Activated T-cell treated with anti-CD3 and anti-CD28 coated beads for 1 hour (primary cell): ENCODE data around the gene GNGT2.
"Not testable (repeated sequence)": the region's sequence is repeated elsewhere in the genome, so short reads cannot be mapped to it uniquely, and the experiment has no call there.

Source experiments
- DNase-seq: peaks from one replicate; pipeline ENCODE4 v3.0.0-alpha.2; 2020; ENCODE audit warnings: low read depth

Gene GNGT2

DNA sequence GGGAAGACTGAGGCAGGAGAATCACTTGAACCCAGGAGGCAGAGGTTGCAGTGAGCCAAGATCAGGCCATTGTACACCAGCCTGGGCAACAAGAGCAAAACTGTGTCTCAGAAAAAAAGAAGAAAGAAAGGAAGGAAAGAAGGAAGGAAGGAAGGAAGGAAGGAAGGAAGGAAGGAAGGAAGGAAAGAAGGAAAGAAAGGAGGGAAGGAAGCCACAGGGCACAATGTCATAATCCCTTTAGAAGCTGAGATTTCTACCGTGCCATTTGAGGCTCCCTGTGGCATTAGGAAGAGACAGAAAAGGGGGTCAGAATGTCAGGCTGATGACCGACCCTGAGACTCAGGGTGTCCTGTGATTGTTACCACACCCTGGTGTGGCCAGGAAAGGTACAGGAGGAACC lies 6.6 kb downstream of the GNGT2 start:
- no peak for DNase-seq

DNA sequence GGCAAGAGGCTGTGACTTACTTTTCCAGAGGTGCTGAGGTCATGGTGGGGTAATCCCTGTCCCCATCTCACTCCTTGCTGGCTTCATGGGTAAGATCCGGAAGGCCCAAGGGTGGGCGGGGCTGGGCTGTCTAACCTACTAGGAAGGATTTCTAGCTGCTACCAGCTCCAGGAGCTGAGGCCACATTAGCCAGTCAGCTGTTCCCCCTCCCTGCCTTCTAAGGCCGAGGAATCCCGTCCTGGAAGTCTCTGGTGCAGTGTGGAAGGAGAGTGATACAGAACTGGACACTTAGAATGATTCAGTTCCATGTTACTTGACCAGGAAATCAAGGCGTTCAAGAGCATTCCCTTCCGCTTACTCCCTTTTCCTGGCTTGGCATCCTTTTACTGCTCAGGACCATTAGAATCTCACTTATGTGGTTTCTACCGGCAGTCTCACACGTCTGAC lies 8.9 kb downstream of the GNGT2 start:
- DNase-seq = no peak

DNA sequence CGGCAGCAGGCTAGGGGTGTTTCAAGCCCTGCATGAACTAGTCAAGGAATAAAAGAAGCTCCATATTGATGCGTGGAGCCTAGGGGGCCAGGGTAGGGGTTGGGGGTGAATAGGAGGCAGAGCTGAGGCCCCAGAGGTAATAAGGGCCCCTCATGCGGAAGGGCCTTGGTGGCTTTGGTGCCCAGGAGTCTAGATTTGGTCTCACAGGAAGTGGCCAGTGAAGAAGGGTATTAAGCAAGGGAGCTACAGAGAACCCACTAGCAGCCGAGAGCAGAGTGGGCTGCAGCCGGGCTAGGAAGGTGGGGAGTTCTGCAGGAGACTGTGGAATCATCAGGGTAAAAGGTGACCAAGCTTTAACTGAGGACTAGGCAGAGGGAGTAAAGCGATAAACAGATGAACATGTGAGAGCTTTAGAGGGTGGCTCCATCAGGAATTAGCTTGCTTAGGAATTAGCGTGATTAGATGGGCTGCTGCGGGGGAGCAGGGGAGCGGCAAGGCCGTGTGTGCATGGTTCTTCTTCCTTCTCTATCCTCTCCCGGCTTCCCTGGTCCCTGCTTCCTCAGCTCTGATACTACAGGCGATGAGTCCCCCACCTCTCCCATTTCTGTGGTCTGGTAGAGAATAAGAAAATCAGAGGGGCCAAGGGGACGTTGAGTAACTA lies 9.8 kb downstream of the GNGT2 start:
- DNase-seq = no peak

DNA sequence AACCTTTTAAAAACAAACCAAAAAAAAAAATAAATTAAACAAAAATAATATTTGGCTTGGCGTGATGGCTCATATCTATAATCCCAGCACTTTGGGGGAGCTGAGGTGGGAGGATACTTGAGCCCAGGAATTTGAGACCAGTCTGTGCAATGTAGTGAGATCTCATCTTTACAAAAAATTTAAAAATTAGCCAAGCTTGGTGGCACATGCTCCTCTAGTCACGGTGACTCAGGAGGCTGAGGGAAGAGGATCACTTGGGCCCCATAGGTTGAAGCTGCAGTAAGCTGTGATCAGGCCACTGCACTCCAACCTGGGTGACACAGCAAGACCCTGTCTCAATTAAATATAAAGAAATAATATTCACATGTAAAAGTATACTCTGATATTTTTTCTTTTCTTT lies 12.2 kb downstream of the GNGT2 start:
- DNase-seq = no peak

DNA sequence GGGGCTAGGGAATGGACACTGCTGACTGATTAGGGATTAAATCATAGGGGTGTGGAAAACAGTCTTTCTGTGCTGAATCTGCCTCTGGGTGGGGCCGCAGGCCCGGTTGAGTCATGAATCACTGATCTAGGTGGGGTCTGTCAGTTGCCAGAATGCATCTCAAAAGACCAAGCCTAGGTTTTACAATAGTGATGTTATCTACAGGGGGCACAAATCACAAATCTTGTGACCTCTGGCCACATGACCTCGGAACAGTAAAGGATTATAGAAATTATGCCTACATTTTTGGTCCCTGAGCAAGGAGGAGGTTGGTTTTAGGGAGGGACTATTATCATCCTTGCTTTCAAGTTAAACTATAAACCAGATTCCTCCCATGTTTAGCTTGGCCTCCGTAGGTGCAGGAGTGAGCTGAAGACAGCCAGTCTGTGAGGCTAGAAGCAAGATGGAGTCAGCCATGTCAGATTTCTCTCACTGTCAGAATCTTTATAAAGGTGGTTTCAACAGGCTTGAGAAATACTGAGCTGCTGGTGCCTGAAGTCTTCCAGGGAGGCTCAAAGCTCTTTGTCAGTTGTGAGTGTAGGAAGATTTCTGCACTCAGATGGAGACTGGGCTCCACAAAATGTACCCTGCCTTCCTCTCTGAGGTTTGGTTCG lies 12.9 kb downstream of the GNGT2 start:
- DNase-seq = no peak

- no peak for DNase-seq
Measured at GRCh38 chr17:49196520-49196919, 13.9 kb downstream of the GNGT2 start.

GRCh38 chr17:49195751-49196150 lies 14.6 kb downstream of the GNGT2 start:
- no peak for DNase-seq

- no peak for DNase-seq
Measured at GRCh38 chr17:49194297-49194607, 16.1 kb downstream of the GNGT2 start.

GRCh38 chr17:49193513-49194296 lies 16.7 kb downstream of the GNGT2 start:
- no peak for DNase-seq

DNA sequence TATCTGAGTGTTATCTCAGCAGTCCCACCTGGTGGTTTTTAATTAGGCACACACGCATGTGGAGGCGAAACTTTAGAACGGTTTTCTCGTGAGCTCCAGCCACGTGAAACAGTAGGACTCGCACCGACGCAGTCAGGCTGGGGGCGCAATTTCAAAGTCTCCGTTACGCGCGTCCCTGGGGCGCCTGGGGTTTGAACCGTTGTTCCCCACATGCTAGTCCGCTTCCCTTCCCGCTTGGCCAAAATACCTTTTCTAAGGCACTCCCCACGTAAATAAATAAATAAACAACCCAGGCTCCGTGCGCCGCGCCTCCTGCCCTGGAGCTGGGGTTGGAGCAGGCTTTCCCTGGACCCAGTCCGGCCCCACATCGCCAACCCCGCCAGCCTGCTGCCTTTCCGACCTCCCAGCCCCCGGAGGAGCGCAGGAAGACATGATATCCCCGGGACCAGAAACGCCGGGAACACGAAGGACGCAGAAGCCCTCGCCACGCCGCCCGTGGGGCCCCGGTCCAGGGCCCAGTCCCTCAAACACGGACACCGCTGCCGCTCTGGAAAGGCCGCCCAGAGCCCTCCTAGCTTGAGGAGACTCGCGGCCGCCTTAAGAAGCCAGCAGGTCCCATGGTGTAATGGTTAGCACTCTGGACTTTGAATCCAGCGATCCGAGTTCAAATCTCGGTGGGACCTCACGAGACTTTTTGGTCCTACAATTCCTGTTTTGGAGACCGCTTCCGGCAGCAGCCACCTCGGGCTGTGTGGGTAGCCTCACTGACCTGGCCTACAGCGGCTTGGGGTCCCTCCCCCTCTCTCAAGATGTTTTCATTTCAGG lies 18.2 kb downstream of the GNGT2 start:
- peak; percentile 95 for DNase-seq

GRCh38 chr17:49191409-49191916 lies 18.9 kb downstream of the GNGT2 start:
- no peak for DNase-seq

- no peak for DNase-seq
Measured at GRCh38 chr17:49190932-49191331, 19.4 kb downstream of the GNGT2 start.

- no peak for DNase-seq
Measured at GRCh38 chr17:49187301-49187700, 23.1 kb downstream of the GNGT2 start.

DNA sequence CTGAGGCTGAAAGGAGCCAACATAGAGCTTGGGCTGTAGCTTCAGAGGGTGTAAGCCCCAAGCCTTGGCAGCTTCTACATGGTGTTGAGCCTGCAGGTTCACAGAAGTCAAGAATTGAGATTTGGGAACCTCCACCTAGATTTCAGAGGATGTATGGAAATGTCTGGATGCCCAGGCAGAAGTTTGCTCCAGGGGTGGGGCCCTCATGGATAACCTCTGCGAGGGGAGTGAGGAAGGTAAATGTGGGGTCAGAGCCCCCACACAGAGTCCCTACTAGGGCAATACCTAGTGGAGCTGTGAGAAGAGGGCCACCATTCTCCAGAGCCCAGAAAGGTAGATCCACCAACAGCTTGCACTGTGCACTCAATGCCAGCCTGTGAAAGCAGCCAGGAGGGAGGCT lies 25.0 kb downstream of the GNGT2 start:
- DNase-seq = not testable (repeated sequence)

- not testable (repeated sequence) for DNase-seq
Measured at GRCh38 chr17:49184522-49184921, 25.9 kb downstream of the GNGT2 start.

- no peak for DNase-seq
Measured at GRCh38 chr17:49183801-49184200, 26.6 kb downstream of the GNGT2 start.

DNA sequence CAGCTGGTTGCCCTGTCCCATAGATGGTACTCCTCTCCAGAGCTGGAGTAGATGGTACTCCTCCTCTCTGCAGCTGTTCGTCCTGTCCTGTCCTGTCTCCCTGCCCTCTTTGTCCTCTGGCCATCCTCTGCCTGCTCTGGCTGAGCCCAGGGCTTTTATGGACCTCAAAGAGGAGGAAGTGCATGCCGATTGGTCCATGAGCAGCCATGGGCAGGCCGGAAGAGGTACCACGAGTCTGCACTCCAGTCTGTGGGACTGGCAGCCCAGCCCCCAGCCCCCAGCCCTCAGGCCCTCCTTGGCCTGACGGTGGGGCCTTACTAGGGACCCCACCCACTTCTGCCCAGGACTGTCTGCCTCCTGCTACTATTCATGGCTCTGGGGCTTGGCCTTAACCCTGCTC lies 27.0 kb downstream of the GNGT2 start:
- no peak for DNase-seq

DNA sequence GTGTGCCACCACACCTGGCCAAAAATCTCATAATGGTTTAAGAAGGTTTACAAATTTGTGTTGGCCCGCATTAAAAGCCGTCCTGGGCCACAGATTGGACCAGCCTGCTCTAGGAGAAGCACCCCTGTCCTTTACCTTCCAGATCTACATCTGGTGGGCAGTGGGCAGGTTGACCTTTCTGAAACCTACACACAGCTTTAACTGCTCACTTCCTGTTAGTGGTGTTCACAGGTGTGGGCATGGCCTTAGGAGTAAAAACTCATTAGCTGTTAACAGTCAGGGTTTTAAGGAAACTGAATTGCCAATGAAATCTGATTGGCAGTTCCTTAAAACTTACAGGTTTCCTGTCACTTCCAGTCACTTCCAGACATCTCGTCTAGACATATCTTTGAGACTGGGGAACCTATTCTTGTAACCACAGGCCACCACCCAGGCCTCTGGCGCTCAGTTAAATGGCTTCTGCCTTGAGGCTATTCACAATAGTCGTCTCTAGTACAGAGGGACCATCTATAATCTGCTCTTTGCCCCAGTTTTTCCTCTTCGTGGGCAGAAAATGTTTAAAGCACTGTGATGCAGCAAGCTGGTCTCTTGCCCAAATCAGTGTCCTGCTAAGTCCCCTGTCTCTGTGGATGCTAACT lies 29.3 kb downstream of the GNGT2 start:
- no peak for DNase-seq

GRCh38 chr17:49180303-49180702 lies 30.1 kb downstream of the GNGT2 start:
- DNase-seq = peak; percentile 60

- not testable (repeated sequence) for DNase-seq
Measured at GRCh38 chr17:49175978-49176377, 34.4 kb downstream of the GNGT2 start.

DNA sequence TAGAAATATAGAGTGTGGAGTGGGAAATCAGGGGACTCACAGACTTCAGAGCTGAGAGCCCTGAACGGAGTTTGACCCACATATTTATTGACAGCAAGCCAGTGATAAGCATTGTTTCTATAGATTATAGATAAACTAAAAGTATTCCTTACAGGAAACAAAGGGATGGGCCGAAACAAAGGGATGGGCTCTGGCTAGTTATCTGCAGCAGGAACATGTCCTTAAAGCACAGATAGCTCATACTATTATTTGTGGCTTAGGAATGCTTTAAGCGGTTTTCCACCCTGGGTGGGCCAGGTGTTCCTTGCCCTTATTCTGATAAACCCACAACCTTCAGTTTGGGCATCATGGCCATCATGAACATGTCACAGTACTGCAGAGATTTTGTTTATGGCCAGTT lies 39.7 kb downstream of the GNGT2 start:
- not testable (repeated sequence) for DNase-seq

GRCh38 chr17:49170216-49170615 lies 40.2 kb downstream of the GNGT2 start:
- no peak for DNase-seq
